GM04504 (cell line): ENCODE results near the gene HYCC1.

Experiments used
- DNase-seq: peaks from one replicate; pipeline ENCODE4 v3.0.0-alpha.2; 2012; ENCODE audit warnings: low read depth

The HYCC1 gene

GRCh38 chr7:23016345-23017253 is 2.7 kb upstream of the HYCC1 start:
- DNase-seq: no peak

GRCh38 chr7:23014681-23015080 is 751 bp upstream of the HYCC1 start:
- no peak for DNase-seq

GRCh38 chr7:23012908-23013714 is 819 bp downstream of the HYCC1 start:
- DNase-seq: no peak

- DNase-seq: no peak
Measured at GRCh38 chr7:23012186-23012585, 1.7 kb downstream of the HYCC1 start.

- no peak for DNase-seq
Measured at GRCh38 chr7:23011222-23011924, 2.6 kb downstream of the HYCC1 start.

- no peak for DNase-seq
Measured at GRCh38 chr7:23009303-23009702, 4.6 kb downstream of the HYCC1 start.

- no peak for DNase-seq
Measured at GRCh38 chr7:23004247-23004520, 9.7 kb downstream of the HYCC1 start.

GRCh38 chr7:23003505-23004246 is 10.3 kb downstream of the HYCC1 start:
- no peak for DNase-seq

- DNase-seq: no peak
Measured at GRCh38 chr7:23002698-23003097, 11.2 kb downstream of the HYCC1 start.

GRCh38 chr7:23001610-23002009 is 12.3 kb downstream of the HYCC1 start:
- DNase-seq: no peak

- no peak for DNase-seq
Measured at GRCh38 chr7:23000597-23001360, 13.2 kb downstream of the HYCC1 start.

- DNase-seq: no peak
Measured at GRCh38 chr7:22998519-22998896, 15.4 kb downstream of the HYCC1 start.

GRCh38 chr7:22997871-22998518 is 15.9 kb downstream of the HYCC1 start:
- DNase-seq: no peak

- DNase-seq: no peak
Measured at GRCh38 chr7:22996470-22996869, 17.5 kb downstream of the HYCC1 start.

- DNase-seq: no peak
Measured at GRCh38 chr7:22995011-22995410, 18.9 kb downstream of the HYCC1 start.

- no peak for DNase-seq
Measured at GRCh38 chr7:22992874-22993840, 20.8 kb downstream of the HYCC1 start.

GRCh38 chr7:22990588-22990949 is 23.4 kb downstream of the HYCC1 start:
- DNase-seq: peak; percentile 35

- DNase-seq: no peak
Measured at GRCh38 chr7:22989643-22990587, 24.0 kb downstream of the HYCC1 start.

- DNase-seq: no peak
Measured at GRCh38 chr7:22985436-22985835, 28.5 kb downstream of the HYCC1 start.
